Gastroesophageal sphincter (tissue), 4 donors: ENCODE data around the gene ITGA7. TPM values are rescaled to one million over a fixed set of nuclear protein-coding genes. Genes with fewer than 3 reads are reported as not detected.

Source experiments
- ATAC-seq: fragments of 150-250 bp; one replicate; pipeline ENCODE4 v1.9.1; 2016; ENCODE audit warnings: mild to moderate bottlenecking, moderate library complexity
- H3K27ac ChIP-seq, 4 donors: fragments of 200-600 bp; sonication (generic) in 3 of 4; 1 replicate in 3 of 4; 2 replicates in 1 of 4; pipeline ENCODE4 v1.5.1; 2016 to 2019
- H3K27me3 ChIP-seq: fragments of 200-600 bp; sonication (generic); one replicate; pipeline ENCODE4 v1.5.1; 2019
- H3K36me3 ChIP-seq, 2 donors: fragments of 200-600 bp; sonication (generic); one replicate each; pipeline ENCODE4 v1.5.1; 2019; ENCODE audit warnings: control low read depth in 1 of 2
- H3K4me1 ChIP-seq, 3 donors: fragments of 200-600 bp; sonication (generic); 1 replicate in 2 of 3; 2 replicates in 1 of 3; pipeline ENCODE4 v1.5.1; 2016 to 2019; ENCODE audit warnings: control low read depth in 2 of 3
- H3K4me3 ChIP-seq, 2 donors: fragments of 200-600 bp; sonication (generic); one replicate each; pipeline ENCODE4 v1.5.1; 2019; ENCODE audit warnings: mild to moderate bottlenecking in 1 of 2, moderate library complexity in 1 of 2
- H3K9me3 ChIP-seq, 3 donors: fragments of 200-600 bp; sonication (generic); one replicate each; pipeline ENCODE4 v1.5.1; 2017 to 2019; ENCODE audit warnings: control low read depth in 2 of 3
- CTCF ChIP-seq, 4 experiments: fragments of 200-600 bp in 2 of 4; fragments of 450-650 bp in 2 of 4; sonication (generic) in 1 of 4; IDR thresholded peaks; one replicate each; pipeline ENCODE4 v1.5.1; 2017 to 2019; ENCODE audit warnings: antibody characterized with exemption in 4 of 4, mild to moderate bottlenecking in 2 of 4, moderate library complexity in 2 of 4
- EP300 ChIP-seq: sonication (generic); formaldehyde crosslinking; IDR thresholded peaks from one replicate; pipeline ENCODE4 v1.6.1; 2017; ENCODE audit warnings: antibody characterized with exemption, mild to moderate bottlenecking
- POLR2A ChIP-seq, 2 donors: fragments of 450-650 bp; IDR thresholded peaks; one replicate each; pipeline ENCODE4 v1.6.1; 2017; ENCODE audit warnings: antibody characterized with exemption in 2 of 2, mild to moderate bottlenecking in 2 of 2, moderate library complexity in 1 of 2
- POLR2AphosphoS5 ChIP-seq: sonication (generic); formaldehyde crosslinking; IDR thresholded peaks from one replicate; pipeline ENCODE4 v1.6.1; 2017; ENCODE audit warnings: antibody characterized with exemption
- whole genome bisulfite sequencing, 2 donors: methylation state at CpG; one replicate each; pipeline ENCODE4 v1.1.5; 2018; ENCODE audit warnings: low coverage in 1 of 2; 5-methylcytosine and 5-hydroxymethylcytosine counted together
- total RNA-seq, 4 donors: library from RNA; depleted of rRNA; stranded (reverse); fragments of >200 nt; gene quantifications; one replicate each; pipeline ENCODE4 v1.1.0, GENCODE V29; 2016

Gene ITGA7
- total RNA-seq, 4 donors from 2014 or later, result 143 to 260 (median 182) TPM

DNA sequence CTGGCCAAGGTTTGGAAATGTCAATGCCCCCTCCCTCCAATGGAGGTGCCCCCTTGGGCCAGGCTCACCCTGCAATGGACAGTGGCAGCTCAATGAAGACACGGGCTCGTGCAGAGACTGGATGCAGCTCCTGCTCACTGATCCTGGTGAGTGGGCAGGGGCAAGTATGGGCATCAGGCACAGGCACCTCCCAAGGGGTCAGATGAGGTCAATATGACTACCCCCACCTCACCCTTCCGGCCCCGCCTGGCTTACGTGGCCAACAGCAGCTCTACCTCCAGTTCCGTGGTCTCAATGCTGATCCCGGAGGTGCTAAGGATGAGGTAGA, 13.6 kb downstream of the ITGA7 start:
- 100% methylated on average over 1 of the region's 7 CpGs; no CpG with 5 or more reads in 1 of the 2 donors for WGBS, 2 donors
- Histone ChIP-seq H3K27me3 (no peaks in the 10 kb centered on the region), H3K27ac (no peak overlapping the region), H3K36me3 (peaks cover 0 to 84% of the 10 kb centered on the region in 2 donors), H3K4me1 (peaks cover 0 to 10% (median 0%) of the 10 kb centered on the region in 3 donors), H3K9me3 (no peaks in the 10 kb centered on the region), H3K4me3 (no peak overlapping the region)
- TF ChIP-seq CTCF (IDR thresholded peaks at IDR 0.05), result no peak
- no peak for ATAC-seq

GRCh38 chr12:55693323-55694187, 14.1 kb downstream of the ITGA7 start:
- H3K4me3 ChIP-seq, result no peak overlapping the region
- H3K27ac ChIP-seq, result peak overlapping the region in 1 of 4 donors; percentile 2
- H3K9me3 ChIP-seq, result no peaks in the 10 kb centered on the region
- no peaks in the 10 kb centered on the region for H3K27me3 ChIP-seq
- peaks cover 0 to 4% (median 0%) of the 10 kb centered on the region in 3 donors for H3K4me1 ChIP-seq
- H3K36me3 ChIP-seq, result peaks cover 0 to 84% of the 10 kb centered on the region in 2 donors
- WGBS, 2 donors, result no CpG with 5 or more reads among the region's 7 CpGs
- TF ChIP-seq EP300, result no peak
- TF ChIP-seq POLR2A (IDR thresholded peaks at IDR 0.05), result no peak
- TF ChIP-seq CTCF (IDR thresholded peaks at IDR 0.05), result no peak
- no peak for TF ChIP-seq POLR2AphosphoS5
- no peak for ATAC-seq

DNA sequence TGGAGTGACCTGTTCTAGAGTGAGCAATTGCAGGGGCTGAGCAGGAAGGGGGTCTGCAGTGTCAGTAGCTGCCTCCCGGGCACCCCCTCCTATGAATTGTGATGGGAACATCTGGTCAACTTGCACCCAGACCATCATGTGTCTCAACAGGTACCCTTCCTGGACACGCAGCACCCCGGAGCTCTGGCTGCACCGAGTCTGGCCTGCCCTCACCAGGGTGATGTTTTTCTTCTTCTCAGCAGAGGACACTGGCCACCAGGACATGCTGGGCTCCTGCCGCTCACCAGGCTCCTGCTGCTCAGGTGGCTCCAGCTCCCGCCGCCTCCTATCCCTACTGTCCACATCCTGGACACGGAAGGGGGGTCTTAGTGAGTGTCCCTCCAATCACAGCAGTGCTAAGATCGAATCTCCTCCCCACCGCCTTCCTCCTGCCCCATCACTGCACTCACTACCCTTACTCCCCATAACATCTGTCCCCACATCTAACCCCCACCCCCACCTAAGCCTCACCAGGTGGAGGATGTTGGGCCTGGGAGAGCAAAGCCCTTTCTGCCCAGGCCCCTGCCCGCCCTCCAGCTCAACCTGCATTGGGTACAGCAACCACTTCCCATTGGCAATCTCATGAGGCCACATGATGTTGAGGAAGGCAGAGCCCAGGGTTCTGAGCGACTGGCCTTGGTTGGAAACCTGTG, 14.9 kb downstream of the ITGA7 start:
- H3K4me1 ChIP-seq, result no peaks in the 10 kb centered on the region
- H3K4me3 ChIP-seq, result no peak overlapping the region
- no peak overlapping the region for H3K27ac ChIP-seq
- no peak for TF ChIP-seq POLR2A (IDR thresholded peaks at IDR 0.05)
- TF ChIP-seq POLR2AphosphoS5, result no peak
- TF ChIP-seq CTCF (IDR thresholded peaks at IDR 0.05), result no peak
- no peak for TF ChIP-seq EP300
- ATAC-seq, result no peak
- WGBS, 2 donors, result 67 to 87% methylated on average over 1 to 11 of the region's 12 CpGs
- peaks cover 0 to 84% of the 10 kb centered on the region in 2 donors for H3K36me3 ChIP-seq
- H3K27me3 ChIP-seq, result no peaks in the 10 kb centered on the region
- H3K9me3 ChIP-seq, result no peaks in the 10 kb centered on the region

DNA sequence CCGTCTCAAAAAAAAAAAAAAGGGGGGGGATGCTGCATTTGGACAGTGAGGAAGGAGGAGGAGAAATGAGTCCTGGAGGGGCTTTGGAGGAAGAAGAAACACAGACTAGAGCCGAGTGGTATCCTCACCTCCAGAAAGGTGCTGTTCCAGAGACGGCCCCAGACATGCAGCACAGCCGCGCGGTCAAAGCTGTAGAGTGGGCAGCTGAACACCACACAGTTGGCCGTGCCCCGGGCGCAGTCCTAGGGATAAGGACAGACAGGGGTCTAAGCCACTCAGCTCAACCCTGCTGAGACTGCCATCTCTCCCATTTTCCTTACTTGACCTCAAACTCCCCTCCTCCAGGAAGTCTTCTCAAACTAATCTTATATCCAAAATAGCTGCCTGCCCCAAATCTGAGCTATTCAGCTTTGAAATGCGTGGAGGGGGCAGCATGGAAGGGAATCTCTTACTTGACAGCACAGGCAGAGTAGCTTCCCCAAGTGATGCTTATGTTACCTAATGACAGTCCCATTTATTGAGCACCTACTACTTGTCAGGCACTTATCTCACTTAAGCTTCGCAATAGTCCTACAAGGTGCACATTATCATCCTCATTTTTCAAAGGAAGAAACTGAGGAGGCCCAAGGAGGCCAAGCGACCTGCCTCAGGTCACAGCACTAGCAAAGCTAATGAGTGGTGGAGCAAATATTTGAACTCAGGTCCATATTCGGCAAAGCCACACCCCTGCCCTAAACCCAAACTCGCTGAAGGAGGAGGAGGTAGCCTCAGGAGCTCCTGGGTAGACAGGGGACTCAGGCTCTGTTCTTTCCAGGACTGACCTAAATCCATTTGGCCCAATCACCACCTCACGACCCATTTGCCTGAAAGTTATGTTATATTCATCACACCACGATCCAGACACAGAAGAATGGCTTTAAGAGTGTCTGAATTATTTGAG, 18.7 kb downstream of the ITGA7 start:
- no peaks in the 10 kb centered on the region for H3K4me1 ChIP-seq
- TF ChIP-seq POLR2A (IDR thresholded peaks at IDR 0.05) (no peak), POLR2AphosphoS5 (no peak), CTCF (IDR thresholded peaks at IDR 0.05) (no peak), EP300 (no peak)
- H3K4me3 ChIP-seq, result no peak overlapping the region
- no peaks in the 10 kb centered on the region for H3K9me3 ChIP-seq
- H3K27me3 ChIP-seq, result no peaks in the 10 kb centered on the region
- no peak overlapping the region for H3K27ac ChIP-seq
- H3K36me3 ChIP-seq, result peaks cover 0 to 76% of the 10 kb centered on the region in 2 donors
- no peak for ATAC-seq
- WGBS, 2 donors, result 85 to 86% methylated on average over 10 to 12 of the region's 16 CpGs
